GM19043 (cell line): ENCODE data around the gene CACNA2D4.

Source experiments
- ATAC-seq: cut with Tn5 transposase; IDR thresholded peaks from one replicate; pipeline ENCODE4 v1.9.1; 2021; ENCODE audit warnings: low read depth; ENCODE audit not compliant: unreplicated experiment

The CACNA2D4 gene

GRCh38 chr12:1836854-1837421, 81.5 kb downstream of the CACNA2D4 start:
- no peak for ATAC-seq

GRCh38 chr12:1836241-1836803, 82.1 kb downstream of the CACNA2D4 start:
- ATAC-seq, result no peak

- no peak for ATAC-seq
Observed at GRCh38 chr12:1835211-1836131, 83.0 kb downstream of the CACNA2D4 start.

- no peak for ATAC-seq
Observed at GRCh38 chr12:1834186-1834925, 84.1 kb downstream of the CACNA2D4 start.

GRCh38 chr12:1833596-1834028, 84.8 kb downstream of the CACNA2D4 start:
- no peak for ATAC-seq

- ATAC-seq, result no peak
Observed at GRCh38 chr12:1832801-1833595, 85.5 kb downstream of the CACNA2D4 start.

GRCh38 chr12:1830981-1831963, 87.2 kb downstream of the CACNA2D4 start:
- no peak for ATAC-seq

- ATAC-seq, result no peak
Observed at GRCh38 chr12:1830401-1830845, 88.0 kb downstream of the CACNA2D4 start.

- no peak for ATAC-seq
Observed at GRCh38 chr12:1829306-1829900, 89.0 kb downstream of the CACNA2D4 start.

- no peak for ATAC-seq
Observed at GRCh38 chr12:1828856-1829255, 89.6 kb downstream of the CACNA2D4 start.

- ATAC-seq, result no peak
Observed at GRCh38 chr12:1827826-1828805, 90.3 kb downstream of the CACNA2D4 start.

- no peak for ATAC-seq
Observed at GRCh38 chr12:1826867-1827705, 91.4 kb downstream of the CACNA2D4 start.

- ATAC-seq, result no peak
Observed at GRCh38 chr12:1826401-1826800, 92.1 kb downstream of the CACNA2D4 start.

- ATAC-seq, result no peak
Observed at GRCh38 chr12:1825382-1826102, 92.9 kb downstream of the CACNA2D4 start.

- ATAC-seq, result no peak
Observed at GRCh38 chr12:1823237-1823636, 95.2 kb downstream of the CACNA2D4 start.

- ATAC-seq, result no peak
Observed at GRCh38 chr12:1822699-1823098, 95.8 kb downstream of the CACNA2D4 start.
